Measurements from ENCODE around the gene SEMA5A. TPM values are rescaled to one million over a fixed set of nuclear protein-coding genes. Genes with fewer than 3 reads are reported as not detected.

The SEMA5A gene
- total and polyA plus RNA-seq, 2 of the 8 experiments (the other 6 are each of a cell fraction or from before 2014, with no cell fraction given) = 5.3 to 8.9 TPM

GRCh38 chr5:9573796-9574195 lies 27.9 kb upstream of the SEMA5A start:
- ChIA-PET POLR2A (ENCODE audit: partially characterized antibody) (no interaction called here), CTCF (ENCODE audit: partially characterized antibody) (interaction anchor here (0.6 to 1.6 kb wide), 2 partner anchors 15 to 55 kb away, joined by 3 read pairs; no protein-coding TSS in a partner anchor)
- Histone ChIP-seq H3K79me1 (ENCODE audit: low read depth, low read length) (no peaks in the 10 kb centered on the region), H3K27me3 (replicated peaks in 1 of 4; ENCODE audit: control insufficient read depth in 3 of 4, extremely low read depth in 1 of 4, insufficient read depth in 3 of 4, low read length in 3 of 4) (no peaks in the 10 kb centered on the region), H4K91ac (replicated peaks; ENCODE audit: insufficient read length, low read length) (no peak overlapping the region), H4K20me1 (replicated peaks in 1 of 2; ENCODE audit: control insufficient read depth in 1 of 2, insufficient read depth in 2 of 2, low read length in 2 of 2) (no peaks in the 10 kb centered on the region), H3K79me2 (ENCODE audit: control insufficient read depth in 1 of 2, insufficient read depth in 2 of 2, low read length in 2 of 2) (no peaks in the 10 kb centered on the region), H4K8ac (ENCODE audit: extremely low read depth, insufficient read depth, low read length) (no peak overlapping the region), H3K27ac (ENCODE audit: low read depth, low read length) (no peak overlapping the region), H2BK20ac (ENCODE audit: low read length) (no peak overlapping the region), H2BK120ac (replicated peaks; ENCODE audit: low read depth, low read length) (no peak overlapping the region), H2BK15ac (ENCODE audit: low read length) (no peak overlapping the region), H2BK5ac (ENCODE audit: low read depth, low read length) (no peak overlapping the region), H3K56ac (replicated peaks; ENCODE audit: insufficient read length, low read depth, low read length) (no peak overlapping the region), H3K4ac (replicated peaks; ENCODE audit: insufficient read length, low read depth, low read length) (no peak overlapping the region), H3K23ac (ENCODE audit: insufficient read length) (no peak overlapping the region), H3K14ac (ENCODE audit: insufficient read length) (no peak overlapping the region), H4K5ac (ENCODE audit: insufficient read length, low read depth, low read length) (no peak overlapping the region), H3K18ac (ENCODE audit: extremely low read depth, low read length) (no peak overlapping the region), H3K9ac (replicated peaks in 1 of 4; ENCODE audit: extremely low read depth in 1 of 4, low read depth in 3 of 4, low read length in 3 of 4) (no peak overlapping the region), H3K9me3 (ENCODE audit: insufficient read depth in 2 of 2, low read depth in 1 of 2, low read length in 1 of 2) (no peaks in the 10 kb centered on the region), H2BK12ac (ENCODE audit: low read depth, low read length) (no peak overlapping the region), H3K4me2 (ENCODE audit: insufficient read depth in 1 of 2, low read depth in 2 of 2, low read length in 2 of 2) (no peak overlapping the region), H3K23me2 (ENCODE audit: low read depth, low read length) (no peaks in the 10 kb centered on the region), H2AFZ (ENCODE audit: low read length) (no peak overlapping the region), H2AK5ac (ENCODE audit: low read depth, low read length) (no peak overlapping the region), H3K36me3 (ENCODE audit: control insufficient read depth in 2 of 4, insufficient read depth in 4 of 4, low read length in 3 of 4) (no peaks in the 10 kb centered on the region), H3K4me3 (ENCODE audit: extremely low read depth in 1 of 4, insufficient read depth in 2 of 4, low read depth in 3 of 4, low read length in 4 of 4) (no peak overlapping the region), H3K4me1 (replicated peaks in 1 of 4; ENCODE audit: control insufficient read depth in 3 of 4, insufficient read depth in 4 of 4, low read length in 3 of 4) (no peaks in the 10 kb centered on the region)
- WGBS, 2 experiments (ENCODE audit: extremely low coverage in 1 of 2, insufficient coverage in 1 of 2, insufficient read length in 1 of 2, insufficient replicate concordance in 2 of 2, low coverage in 1 of 2, low lambda C conversion rate in 2 of 2, missing lambda C conversion rate in 1 of 2) = 88% methylated on average over 6 of the region's 6 CpGs; no CpG with 5 or more reads in 1 of the 2 experiments
- FAIRE-seq = no peak
- no peak for DNase-seq (ENCODE audit: low read depth in 1 of 2, low spot score in 2 of 2)
- TF ChIP-seq SIN3A (conservative IDR thresholded peaks at IDR 0.05 in 1 of 2, IDR thresholded peaks at IDR 0.05 in 1 of 2; ENCODE audit: low read depth in 1 of 2, low read length in 2 of 2) = no peak
- no peak for TF ChIP-seq MAX (IDR thresholded peaks at IDR 0.05)
- no peak for TF ChIP-seq SAP30 (IDR thresholded peaks at IDR 0.05; ENCODE audit: insufficient read depth, insufficient replicate concordance, low read length)
- TF ChIP-seq PHF8 (conservative IDR thresholded peaks at IDR 0.05; ENCODE audit: low read depth, low read length) = no peak
- no peak for TF ChIP-seq RAD21 (IDR thresholded peaks at IDR 0.05 in 1 of 2, conservative IDR thresholded peaks at IDR 0.05 in 1 of 2; ENCODE audit: low read depth in 2 of 2, low read length in 2 of 2)
- TF ChIP-seq POLR2AphosphoS5 (IDR thresholded peaks at IDR 0.05; ENCODE audit: low read depth, low read length) = no peak
- no peak for TF ChIP-seq ASH2L (IDR thresholded peaks at IDR 0.05; ENCODE audit: low read length)
- TF ChIP-seq SP1 (IDR thresholded peaks at IDR 0.05; ENCODE audit: low read depth, low read length) = no peak
- no peak for TF ChIP-seq FOSL1 (IDR thresholded peaks at IDR 0.05; ENCODE audit: insufficient read depth, low read depth, low read length)
- TF ChIP-seq KDM1A (IDR thresholded peaks at IDR 0.05; ENCODE audit: borderline replicate concordance, low read length) = no peak

Data from H1 (cell line).